GM10847 (cell line): Measurements from ENCODE around the gene EVPL.
A peak's percentile ranks its signal among the peaks of the same experiment; 100 is the strongest.

ENCODE experiments used
- POLR2A ChIP-seq: IDR thresholded peaks from 2 replicates; pipeline ENCODE4 v1.6.1; 2011; ENCODE audit not compliant: insufficient read length; ENCODE audit errors: extremely low read depth

EVPL gene

DNA sequence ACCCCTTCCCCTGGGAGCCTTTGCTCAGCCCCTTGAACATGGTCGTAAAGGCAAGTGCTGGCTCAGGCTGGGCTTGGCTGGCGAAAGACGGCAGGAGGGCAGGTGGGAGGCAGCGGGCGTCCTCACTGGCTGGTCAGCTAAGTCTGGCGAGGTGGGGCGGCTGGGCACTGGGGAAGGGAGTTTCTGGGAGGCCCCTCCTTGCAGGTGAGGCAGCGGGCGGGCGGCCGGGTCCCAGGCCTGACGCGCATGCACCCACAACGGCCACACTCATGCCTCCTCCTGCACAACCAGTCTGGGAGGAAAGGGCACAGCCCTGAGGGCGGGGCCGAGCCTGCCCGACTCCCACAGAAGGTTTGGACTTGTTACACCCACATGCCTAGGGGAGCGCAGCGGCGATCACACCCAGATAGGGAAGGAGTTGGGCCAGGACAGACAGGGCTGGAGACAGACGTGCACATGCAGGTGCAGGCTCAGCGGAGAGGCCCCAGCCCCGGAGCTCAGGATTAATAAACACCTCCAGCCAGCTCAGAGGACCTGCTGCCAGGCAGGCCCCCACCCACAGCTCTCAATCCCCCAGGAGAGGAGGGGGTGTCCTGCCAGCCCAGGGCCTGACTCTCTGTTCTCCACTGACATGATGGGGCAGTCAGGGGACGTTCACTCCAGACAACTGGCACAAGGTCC lies at the start of gene EVPL:
Gene EVPL (minus strand): TSS at position 148 of the 681 bp plus-strand sequence. CDS start 108 bp downstream, at position 40.
- no peak for TF ChIP-seq POLR2A

DNA sequence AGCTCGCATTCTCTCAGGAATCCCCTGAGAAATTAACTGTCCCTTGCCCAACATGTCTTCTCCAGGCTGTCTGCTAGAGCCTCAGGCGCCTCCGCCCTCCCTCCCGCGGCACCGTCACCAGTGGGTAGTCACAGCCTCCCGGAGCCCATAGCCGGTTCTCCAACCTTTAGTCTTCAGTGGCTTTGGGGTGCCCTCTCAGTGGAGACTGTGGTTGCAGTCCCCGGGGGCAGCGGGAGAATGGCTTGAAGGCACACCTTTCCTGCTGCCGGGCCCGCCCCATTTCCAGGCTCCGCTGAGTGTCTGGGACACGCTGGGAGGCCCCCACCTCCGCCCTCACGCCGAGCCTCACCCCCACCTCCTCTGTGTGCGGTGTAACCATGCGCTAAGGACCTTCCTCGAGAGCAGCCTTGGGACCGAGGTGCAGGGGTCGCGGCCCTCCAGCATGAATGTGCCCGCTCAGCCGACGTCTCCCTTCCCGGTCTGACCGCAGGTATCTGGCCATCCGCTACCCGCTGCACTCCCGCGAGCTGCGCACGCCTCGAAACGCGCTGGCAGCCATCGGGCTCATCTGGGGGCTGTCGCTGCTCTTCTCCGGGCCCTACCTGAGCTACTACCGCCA lies 49.1 kb upstream of the EVPL start:
- no peak for TF ChIP-seq POLR2A

DNA sequence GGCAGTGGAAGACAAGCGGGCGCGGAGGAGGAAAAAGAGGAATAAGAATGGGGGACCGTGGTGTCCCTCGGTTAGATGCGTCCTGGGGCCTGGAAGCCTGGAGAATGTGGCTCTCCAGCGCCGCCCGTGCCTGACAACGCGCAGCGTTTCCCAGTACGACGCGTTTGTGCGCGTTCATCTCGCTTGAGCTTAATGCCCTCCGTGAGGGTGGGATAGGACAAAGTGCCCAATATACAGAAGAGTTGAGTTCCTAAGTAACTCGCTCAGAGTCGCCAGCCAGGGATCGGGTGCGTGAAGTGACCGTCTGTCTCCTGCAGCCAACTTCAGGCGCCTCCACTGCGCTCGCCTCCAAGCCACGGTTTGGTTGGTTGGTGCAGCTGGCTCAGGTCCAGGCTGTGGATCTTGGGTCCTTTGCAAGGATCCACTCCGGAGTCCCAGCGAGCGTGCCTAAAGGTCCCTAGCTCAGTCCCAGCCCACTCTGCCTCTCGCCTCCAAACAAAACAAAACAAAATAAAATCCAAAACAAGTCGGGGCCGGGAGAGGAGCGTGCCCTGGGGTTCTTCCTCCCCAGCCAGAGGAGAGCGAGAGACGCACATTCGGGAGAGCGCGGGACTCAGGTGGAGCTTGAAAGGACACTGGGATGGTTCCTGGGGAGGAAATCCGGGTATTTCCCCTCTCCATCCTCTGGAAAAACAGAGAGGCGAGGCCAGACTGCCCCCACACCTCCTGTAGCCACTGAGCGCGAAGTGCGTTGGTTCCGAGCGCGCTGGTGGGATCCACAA lies 48.4 kb upstream of the EVPL start:
- TF ChIP-seq POLR2A = no peak

DNA sequence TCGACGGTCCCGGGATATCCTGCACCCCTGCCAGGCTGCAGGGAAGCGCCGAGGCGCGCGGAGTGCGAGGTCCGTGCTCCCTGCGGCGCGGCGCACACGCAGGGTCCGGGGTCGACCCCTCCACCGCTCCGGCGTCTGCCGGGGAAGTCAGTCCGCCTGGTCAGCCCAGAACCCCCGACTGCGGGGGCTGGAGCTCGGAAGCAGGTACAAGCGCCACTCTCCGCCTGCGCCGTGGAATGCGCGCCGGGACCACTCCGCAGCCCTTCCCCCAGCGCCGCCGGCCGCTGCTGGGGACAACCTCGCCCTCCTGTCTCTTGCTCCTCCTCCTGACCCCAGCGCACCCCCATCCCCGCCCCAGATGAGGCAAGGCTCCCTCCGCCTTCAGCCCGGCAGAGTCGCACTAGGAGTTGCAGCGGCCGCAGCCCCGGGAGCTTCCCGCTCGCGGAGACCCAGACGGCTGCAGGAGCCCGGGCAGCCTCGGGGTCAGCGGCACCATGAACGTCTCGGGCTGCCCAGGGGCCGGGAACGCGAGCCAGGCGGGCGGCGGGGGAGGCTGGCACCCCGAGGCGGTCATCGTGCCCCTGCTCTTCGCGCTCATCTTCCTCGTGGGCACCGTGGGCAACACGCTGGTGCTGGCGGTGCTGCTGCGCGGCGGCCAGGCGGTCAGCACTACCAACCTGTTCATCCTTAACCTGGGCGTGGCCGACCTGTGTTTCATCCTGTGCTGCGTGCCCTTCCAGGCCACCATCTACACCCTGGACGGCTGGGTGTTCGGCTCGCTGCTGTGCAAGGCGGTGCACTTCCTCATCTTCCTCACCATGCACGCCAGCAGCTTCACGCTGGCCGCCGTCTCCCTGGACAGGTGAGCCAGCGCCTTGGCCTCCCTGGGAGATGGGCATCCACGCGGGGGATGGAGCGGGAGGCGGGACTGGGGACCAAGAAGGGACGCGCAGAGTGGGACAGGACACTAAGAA lies 47.6 kb upstream of the EVPL start, which contains the start of gene GALR2:
Gene GALR2 (plus strand): TSS at position 392 of the 974 bp plus-strand sequence. CDS start 103 bp downstream, at position 495.
- no peak for TF ChIP-seq POLR2A

DNA sequence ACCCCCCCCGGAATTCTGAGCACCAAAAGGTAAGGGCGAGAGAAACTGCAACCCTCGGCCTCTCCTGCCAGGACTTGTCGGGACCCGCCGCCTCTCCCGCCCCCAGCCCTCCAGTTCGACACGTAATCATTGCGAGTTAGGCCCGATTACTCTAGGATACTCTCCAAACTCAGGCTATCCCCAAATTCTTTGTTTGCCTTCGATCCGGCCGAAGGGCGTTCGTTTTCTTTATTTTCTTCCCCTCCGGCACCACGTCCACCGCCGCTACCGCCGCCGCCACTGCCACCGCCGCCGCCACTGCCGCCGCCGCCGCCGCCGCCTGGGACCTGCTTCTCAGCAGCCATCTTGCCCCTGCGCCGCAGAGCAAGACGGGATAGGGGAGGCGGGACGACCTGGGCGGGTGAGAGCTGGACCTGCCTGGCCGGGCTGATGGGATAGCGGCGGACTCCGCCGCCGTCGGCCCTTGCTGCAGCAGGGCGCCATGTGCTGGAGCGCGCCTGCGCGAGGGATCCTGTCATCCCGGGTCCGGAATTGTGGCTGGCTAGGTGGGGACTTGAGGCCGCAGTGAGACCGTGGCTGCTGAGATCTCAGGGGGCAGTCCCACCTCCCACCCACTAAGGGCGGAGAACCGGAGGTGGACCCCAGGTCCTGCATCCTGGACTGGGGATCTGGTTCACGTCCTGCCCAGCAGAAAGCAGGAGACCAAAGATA lies 45.2 kb upstream of the EVPL start, which contains the start of gene SRP68:
Gene SRP68 (minus strand): TSS at position 370 of the 711 bp plus-strand sequence. CDS start 26 bp downstream, at position 344.
- TF ChIP-seq POLR2A = peak; percentile 76

DNA sequence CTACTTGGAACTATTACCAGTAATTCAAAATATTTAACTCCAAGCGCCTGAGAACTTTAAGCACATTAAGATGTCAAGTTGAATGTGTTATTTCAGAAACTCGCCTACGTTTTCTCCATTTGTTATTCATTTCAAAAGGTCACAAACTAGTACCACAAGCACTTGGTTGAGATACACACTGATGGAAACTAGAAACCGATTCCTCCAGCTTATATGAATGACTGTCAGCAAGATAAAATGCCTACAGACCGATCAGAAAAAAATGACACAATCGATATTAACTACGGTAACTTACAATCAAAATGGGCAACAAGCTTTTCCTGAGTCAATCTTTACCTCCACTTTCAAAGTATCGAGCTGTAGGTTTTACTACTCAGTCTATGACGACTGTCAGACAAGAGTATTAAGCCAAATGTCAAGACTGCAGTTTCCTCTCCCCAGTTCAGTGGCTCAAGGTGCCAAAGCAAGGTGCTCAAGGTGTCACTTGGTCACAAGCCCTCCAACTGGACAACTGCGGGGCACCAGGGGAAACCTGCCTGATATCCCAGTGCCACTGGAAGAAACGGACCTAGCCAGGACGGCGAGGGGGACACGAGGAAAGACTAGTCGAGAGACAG lies 44.5 kb upstream of the EVPL start:
- TF ChIP-seq POLR2A = no peak

DNA sequence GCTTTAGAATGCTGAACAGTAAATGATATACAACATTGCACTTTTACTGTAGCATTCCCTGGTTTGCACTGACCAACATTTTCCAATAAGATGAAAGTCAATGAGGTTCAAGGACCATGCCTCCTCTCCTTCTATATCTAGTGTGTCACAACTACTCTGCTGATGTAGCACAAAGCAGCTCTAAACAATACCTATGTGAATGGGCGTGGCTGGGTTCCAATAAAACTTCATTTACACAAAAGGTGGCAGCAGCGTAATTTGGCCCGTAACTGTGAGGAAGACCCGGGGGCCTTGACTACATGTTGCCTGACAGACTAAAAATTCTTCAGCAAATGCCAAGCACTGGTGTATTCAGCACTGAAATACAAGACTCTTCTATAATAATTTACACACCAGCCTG lies 38.7 kb upstream of the EVPL start:
- no peak for TF ChIP-seq POLR2A

DNA sequence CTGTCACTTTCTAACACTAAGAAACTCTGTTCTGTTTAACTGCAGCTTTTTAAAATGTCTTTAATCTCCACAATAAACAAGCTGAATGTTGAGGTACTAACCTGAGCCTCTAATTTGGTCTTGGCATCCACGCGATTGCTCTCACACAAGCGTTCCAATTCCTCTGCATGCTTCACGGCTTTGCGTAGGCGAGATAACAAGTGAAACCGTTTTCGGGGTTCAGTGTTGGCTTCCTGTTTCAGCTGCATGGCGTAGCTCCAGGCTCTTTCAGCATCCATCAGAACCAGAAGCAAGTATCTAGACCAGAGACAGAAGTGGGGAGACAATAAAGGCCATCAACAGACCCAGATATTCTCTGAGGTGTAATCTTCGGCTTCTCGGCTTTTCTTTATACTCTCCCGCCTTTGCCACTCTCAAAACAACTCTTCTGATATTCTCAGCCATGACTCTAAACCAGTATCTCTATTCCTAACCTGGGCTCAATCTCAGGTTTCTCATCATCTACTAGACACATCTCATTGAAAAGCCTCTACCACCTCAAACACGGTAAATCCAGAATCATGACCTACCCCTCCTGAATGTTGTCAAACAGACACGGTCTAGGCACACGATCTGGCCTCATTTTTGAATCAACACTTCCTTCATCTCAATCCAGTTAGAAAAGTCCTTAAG lies 36.9 kb upstream of the EVPL start:
- TF ChIP-seq POLR2A = no peak

DNA sequence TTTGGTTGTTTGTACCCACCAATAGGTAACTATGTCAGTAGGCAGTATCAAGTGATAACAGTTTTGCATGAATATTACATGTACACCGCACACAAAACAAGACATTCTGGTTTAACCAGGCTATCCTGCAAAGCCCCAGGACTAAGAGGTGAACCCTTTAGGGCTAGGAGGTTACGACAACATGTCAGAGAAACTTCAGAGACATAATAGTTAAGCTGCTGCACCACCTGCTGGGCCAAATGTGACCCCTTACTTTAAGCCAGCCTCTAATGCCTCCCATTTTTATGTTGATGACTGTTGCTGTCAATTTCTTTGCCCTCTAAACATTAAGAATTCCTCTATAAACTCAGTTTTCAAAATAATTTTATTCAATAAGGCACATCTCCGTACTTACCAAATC lies 29.8 kb upstream of the EVPL start:
- TF ChIP-seq POLR2A = no peak

DNA sequence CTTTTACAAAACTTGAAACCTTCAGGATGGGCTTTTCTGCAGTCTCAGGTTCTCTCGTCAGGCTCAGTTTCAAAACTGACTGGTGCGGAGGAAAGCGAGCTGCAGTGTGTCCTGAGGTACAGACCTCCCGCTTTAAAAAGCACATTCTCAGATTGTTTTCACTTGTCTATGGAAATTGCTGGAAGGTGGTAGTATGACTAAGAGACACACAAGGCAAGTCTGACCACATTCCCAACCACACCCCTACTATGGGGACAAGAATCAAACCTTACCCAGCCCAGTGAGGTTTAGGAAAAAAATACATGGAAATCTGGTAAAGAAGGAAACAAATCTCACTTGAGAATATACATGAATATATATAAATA lies 27.0 kb upstream of the EVPL start:
- TF ChIP-seq POLR2A = no peak

DNA sequence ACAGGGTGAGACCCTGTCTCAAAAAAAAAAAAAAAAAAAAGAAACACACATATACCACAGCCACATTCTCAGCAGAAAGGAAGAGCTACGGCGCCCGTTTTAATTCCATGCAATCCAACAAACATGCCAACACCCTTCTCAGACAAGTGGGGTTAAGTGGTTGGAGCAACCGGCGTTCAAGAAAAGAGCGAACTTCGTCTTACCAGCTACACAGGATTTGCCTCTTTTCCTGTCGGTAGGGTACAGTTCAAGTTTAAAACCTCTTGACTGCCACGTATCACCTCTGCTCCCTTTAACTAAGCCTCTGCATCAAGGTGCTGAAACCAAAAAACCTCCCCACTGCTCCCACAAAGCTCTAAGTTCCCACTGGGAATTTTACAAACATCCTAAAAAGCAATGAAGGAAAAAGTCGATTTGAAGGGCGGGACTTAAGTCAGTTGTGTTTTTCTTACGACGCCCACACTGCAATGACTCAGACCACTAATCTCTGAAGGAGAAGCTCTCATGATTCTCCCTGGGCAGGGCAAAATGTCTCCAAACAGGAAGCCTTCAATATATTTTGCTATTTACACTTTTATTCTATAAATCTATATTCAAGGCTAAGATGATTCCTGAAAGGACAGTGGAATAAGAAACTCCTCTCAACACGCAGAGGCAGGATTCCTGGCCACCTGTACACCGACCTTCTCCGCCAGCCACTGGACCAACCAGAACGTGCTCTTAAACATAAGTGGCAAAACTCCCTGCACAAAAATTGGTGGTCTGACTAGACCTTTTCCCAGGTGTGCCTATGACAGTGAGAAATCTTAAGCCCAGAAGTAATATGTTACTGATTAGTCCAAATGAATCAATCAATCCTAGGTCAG lies 26.4 kb upstream of the EVPL start:
- no peak for TF ChIP-seq POLR2A

DNA sequence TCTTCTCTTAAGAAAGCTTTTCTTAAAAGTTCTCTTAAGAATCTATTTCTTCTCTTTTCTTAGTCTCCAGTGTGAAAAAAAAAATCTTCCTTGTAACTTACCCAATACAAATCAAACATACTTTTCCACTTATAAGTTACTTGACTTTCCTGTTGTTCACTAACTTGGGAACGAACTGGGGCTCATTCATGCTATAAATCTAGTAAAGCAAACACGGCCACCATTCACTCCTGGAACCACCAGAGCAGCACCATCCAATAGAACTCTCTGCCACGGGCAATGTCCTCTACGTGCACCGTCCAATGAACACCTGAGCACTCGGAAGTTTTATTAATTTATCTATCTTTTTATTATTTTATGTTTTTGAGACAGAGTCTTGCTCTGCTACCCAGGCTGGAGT lies 24.5 kb upstream of the EVPL start:
- TF ChIP-seq POLR2A = no peak
